Upper lobe of left lung (tissue), 4 donors: ENCODE measurements around the gene FBLIM1.

Experiments used
- POLR2AphosphoS5 ChIP-seq, 2 donors: sonication (generic); formaldehyde crosslinking; IDR thresholded peaks; one replicate each; pipeline ENCODE4 v1.5.1; 2017; ENCODE audit warnings: antibody characterized with exemption in 2 of 2
- TF ChIP-seq, protein P1 (sequence below), 6 experiments: fragments of 450-650 bp in 4 of 6; fragments of 200-600 bp in 2 of 6; sonication (generic) in 2 of 6; IDR thresholded peaks; one replicate each; pipeline ENCODE4 v1.5.1; 2016 to 2019; ENCODE audit warnings: antibody characterized with exemption in 6 of 6

DNA sequence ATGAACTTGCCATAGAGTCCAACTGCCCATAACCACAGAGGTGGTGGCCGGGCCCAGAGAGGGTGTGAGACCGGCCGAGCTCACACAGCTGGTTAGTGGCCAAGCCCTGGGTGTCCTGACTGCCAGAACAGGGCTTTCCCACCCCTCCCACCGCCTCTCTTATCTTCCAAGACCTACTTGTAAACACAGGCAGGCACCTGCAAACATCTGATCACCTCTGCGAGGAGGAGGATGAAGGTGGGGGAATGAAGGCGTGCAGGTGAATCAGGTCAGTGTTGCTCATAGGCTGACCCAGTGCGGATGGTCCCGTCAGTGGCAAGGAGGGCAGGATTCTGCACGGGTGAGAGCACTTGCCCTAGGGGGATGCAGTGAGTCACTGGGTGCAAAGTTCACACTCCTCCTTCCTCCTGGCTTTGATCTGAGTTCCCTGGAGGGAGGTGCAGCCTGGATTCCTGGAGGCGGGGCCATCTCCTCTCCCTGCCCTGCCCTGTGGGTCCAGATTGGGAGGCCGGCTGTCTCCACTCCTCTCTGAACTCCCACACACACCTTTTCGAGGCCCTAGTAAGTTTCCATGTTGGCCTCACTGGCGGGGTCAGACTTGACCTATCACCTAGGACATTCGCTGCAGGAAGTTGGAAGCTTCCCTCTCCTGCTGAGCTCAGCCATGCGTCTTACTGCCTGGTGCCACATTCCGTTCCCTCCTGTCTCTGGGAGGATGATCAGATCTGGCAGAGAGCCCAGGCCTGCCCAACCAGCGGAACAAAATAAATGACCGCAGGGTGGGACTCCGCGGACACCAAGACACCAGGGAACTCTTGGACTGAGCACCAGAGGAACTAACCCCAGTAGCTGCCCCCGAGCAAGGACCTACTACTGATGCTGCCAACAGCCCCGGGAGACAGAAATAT lies 41.6 kb downstream of the FBLIM1 start:
- peak; percentile 11 to 62 for TF ChIP-seq POLR2AphosphoS5 (IDR thresholded peaks at IDR 0.05)
- TF ChIP-seq, protein P1, sequence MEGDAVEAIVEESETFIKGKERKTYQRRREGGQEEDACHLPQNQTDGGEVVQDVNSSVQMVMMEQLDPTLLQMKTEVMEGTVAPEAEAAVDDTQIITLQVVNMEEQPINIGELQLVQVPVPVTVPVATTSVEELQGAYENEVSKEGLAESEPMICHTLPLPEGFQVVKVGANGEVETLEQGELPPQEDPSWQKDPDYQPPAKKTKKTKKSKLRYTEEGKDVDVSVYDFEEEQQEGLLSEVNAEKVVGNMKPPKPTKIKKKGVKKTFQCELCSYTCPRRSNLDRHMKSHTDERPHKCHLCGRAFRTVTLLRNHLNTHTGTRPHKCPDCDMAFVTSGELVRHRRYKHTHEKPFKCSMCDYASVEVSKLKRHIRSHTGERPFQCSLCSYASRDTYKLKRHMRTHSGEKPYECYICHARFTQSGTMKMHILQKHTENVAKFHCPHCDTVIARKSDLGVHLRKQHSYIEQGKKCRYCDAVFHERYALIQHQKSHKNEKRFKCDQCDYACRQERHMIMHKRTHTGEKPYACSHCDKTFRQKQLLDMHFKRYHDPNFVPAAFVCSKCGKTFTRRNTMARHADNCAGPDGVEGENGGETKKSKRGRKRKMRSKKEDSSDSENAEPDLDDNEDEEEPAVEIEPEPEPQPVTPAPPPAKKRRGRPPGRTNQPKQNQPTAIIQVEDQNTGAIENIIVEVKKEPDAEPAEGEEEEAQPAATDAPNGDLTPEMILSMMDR (IDR thresholded peaks at IDR 0.05): no peak
